ENCODE results near the gene KLHL3.

DNA sequence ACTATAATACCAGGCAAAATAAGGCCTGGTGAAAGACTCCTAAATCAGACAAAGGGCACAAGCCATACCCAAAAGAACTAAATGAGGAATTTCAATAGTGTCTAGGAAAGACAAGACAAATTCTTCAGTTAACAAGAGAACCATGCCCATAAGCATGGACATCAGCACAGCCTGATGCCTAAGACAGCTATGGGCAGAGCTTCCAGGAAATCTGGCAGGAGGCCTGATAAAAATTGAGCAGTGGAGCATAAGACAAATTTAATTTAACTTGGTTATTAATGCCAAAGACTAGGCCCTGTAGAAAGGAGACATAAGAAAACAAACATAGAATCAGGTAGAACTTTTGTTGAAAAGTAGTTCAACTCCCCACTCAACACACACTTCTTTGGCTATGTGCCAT is 17.3 kb downstream of the KLHL3 start:
- TF ChIP-seq POLR2A (IDR thresholded peaks at IDR 0.05) (no peak), POLR2AphosphoS5 (IDR thresholded peaks at IDR 0.05) (no peak)
- TF ChIP-seq, protein P1, sequence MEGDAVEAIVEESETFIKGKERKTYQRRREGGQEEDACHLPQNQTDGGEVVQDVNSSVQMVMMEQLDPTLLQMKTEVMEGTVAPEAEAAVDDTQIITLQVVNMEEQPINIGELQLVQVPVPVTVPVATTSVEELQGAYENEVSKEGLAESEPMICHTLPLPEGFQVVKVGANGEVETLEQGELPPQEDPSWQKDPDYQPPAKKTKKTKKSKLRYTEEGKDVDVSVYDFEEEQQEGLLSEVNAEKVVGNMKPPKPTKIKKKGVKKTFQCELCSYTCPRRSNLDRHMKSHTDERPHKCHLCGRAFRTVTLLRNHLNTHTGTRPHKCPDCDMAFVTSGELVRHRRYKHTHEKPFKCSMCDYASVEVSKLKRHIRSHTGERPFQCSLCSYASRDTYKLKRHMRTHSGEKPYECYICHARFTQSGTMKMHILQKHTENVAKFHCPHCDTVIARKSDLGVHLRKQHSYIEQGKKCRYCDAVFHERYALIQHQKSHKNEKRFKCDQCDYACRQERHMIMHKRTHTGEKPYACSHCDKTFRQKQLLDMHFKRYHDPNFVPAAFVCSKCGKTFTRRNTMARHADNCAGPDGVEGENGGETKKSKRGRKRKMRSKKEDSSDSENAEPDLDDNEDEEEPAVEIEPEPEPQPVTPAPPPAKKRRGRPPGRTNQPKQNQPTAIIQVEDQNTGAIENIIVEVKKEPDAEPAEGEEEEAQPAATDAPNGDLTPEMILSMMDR (IDR thresholded peaks at IDR 0.05) = no peak

All from upper lobe of left lung (tissue), 4 donors.